Upper lobe of left lung (tissue), 6 donors: ENCODE results near the gene SPRING1. TPM values are rescaled to one million over a fixed set of nuclear protein-coding genes. Genes with fewer than 3 reads are reported as not detected.

Experiments used
- ATAC-seq, 2 donors: fragments of 200-7000 bp; cut with Tn5 transposase; one replicate each; pipeline ENCODE4 v1.9.1; 2022; ENCODE audit warnings: mild to moderate bottlenecking in 2 of 2, moderate library complexity in 2 of 2; ENCODE audit not compliant: low FRiP score in 2 of 2
- DNase-seq, 2 donors: peaks; one replicate each; pipeline ENCODE4 v3.0.0-alpha.2; 2019 to 2020
- H3K27ac ChIP-seq, 4 donors: fragments of 200-600 bp; sonication (generic); one replicate each; pipeline ENCODE4 v1.5.1; 2016 to 2019
- H3K27me3 ChIP-seq, 4 donors: fragments of 200-600 bp; sonication (generic); one replicate each; pipeline ENCODE4 v1.5.1; 2017 to 2019
- H3K36me3 ChIP-seq, 4 donors: fragments of 200-600 bp; sonication (generic); one replicate each; pipeline ENCODE4 v1.5.1; 2016 to 2019
- H3K4me1 ChIP-seq, 4 donors: fragments of 200-600 bp; sonication (generic); one replicate each; pipeline ENCODE4 v1.5.1; 2018 to 2019
- H3K4me3 ChIP-seq, 4 donors: fragments of 200-600 bp; sonication (generic); one replicate each; pipeline ENCODE4 v1.5.1; 2017 to 2019; ENCODE audit warnings: mild to moderate bottlenecking in 2 of 4, moderate library complexity in 1 of 4
- H3K9me3 ChIP-seq, 4 donors: fragments of 200-600 bp; sonication (generic); one replicate each; pipeline ENCODE4 v1.5.1; 2018 to 2019
- EP300 ChIP-seq, 4 donors: sonication (generic); formaldehyde crosslinking; IDR thresholded peaks; one replicate each; pipeline ENCODE4 v1.5.1; 2017; ENCODE audit warnings: antibody characterized with exemption in 4 of 4, control low read depth in 2 of 4
- POLR2A ChIP-seq, 4 donors: fragments of 450-650 bp; IDR thresholded peaks; one replicate each; pipeline ENCODE4 v1.5.1; 2016 to 2017; ENCODE audit warnings: antibody characterized with exemption in 4 of 4, mild to moderate bottlenecking in 2 of 4
- POLR2AphosphoS5 ChIP-seq, 2 donors: sonication (generic); formaldehyde crosslinking; IDR thresholded peaks; one replicate each; pipeline ENCODE4 v1.5.1; 2017; ENCODE audit warnings: antibody characterized with exemption in 2 of 2
- WGBS, 2 donors: methylation state at CpG; one replicate each; pipeline ENCODE4 v1.1.5; 2017 to 2018; 5-methylcytosine and 5-hydroxymethylcytosine counted together
- total RNA-seq, 6 donors: library from RNA; depleted of rRNA in 4 of 6; stranded (reverse); fragments of >200 nt in 4 of 6; gene quantifications; one replicate each; pipeline versions ENCODE4 v1.1.0 to v1.2.1, GENCODE V29; 2016 to 2021
- TF ChIP-seq, protein P1 (sequence below), 6 experiments: fragments of 450-650 bp in 4 of 6; fragments of 200-600 bp in 2 of 6; sonication (generic) in 2 of 6; IDR thresholded peaks; one replicate each; pipeline ENCODE4 v1.5.1; 2016 to 2019; ENCODE audit warnings: antibody characterized with exemption in 6 of 6
- donor health status: DM: no; HTN: no; CAD: no; lungs with moderate emphysema.
- donor health status: DM: no; HTN: yes; CAD: no; lungs with severe emphysema.

The SPRING1 gene
- total RNA-seq, 6 donors from 2014 or later, result 86.8 to 134 (median 119) TPM

- no peaks in the 10 kb centered on the region for H3K27me3 ChIP-seq
- H3K4me3 ChIP-seq, result no peak overlapping the region
- TF ChIP-seq, protein P1, sequence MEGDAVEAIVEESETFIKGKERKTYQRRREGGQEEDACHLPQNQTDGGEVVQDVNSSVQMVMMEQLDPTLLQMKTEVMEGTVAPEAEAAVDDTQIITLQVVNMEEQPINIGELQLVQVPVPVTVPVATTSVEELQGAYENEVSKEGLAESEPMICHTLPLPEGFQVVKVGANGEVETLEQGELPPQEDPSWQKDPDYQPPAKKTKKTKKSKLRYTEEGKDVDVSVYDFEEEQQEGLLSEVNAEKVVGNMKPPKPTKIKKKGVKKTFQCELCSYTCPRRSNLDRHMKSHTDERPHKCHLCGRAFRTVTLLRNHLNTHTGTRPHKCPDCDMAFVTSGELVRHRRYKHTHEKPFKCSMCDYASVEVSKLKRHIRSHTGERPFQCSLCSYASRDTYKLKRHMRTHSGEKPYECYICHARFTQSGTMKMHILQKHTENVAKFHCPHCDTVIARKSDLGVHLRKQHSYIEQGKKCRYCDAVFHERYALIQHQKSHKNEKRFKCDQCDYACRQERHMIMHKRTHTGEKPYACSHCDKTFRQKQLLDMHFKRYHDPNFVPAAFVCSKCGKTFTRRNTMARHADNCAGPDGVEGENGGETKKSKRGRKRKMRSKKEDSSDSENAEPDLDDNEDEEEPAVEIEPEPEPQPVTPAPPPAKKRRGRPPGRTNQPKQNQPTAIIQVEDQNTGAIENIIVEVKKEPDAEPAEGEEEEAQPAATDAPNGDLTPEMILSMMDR (IDR thresholded peaks at IDR 0.05), result no peak
- TF ChIP-seq POLR2AphosphoS5 (IDR thresholded peaks at IDR 0.05) (no peak), EP300 (IDR thresholded peaks at IDR 0.05) (no peak), POLR2A (IDR thresholded peaks at IDR 0.05) (no peak)
- WGBS, 2 donors, result 94 to 96% methylated on average over 2 of the region's 2 CpGs
- no peaks in the 10 kb centered on the region for H3K9me3 ChIP-seq
- ATAC-seq, result no peak
- no peak for DNase-seq
- no peak overlapping the region for H3K27ac ChIP-seq
- no peaks in the 10 kb centered on the region for H3K4me1 ChIP-seq
- no peaks in the 10 kb centered on the region for H3K36me3 ChIP-seq
These were observed 41.7 kb upstream of the SPRING1 start for GRCh38 chr12:116779597-116779996.

GRCh38 chr12:116777245-116777644, 39.4 kb upstream of the SPRING1 start:
- WGBS, 2 donors, result 87 to 100% methylated on average over 1 of the region's 1 CpG
- no peaks in the 10 kb centered on the region for H3K27me3 ChIP-seq
- no peak for ATAC-seq
- H3K36me3 ChIP-seq, result no peaks in the 10 kb centered on the region
- DNase-seq, result no peak
- TF ChIP-seq EP300 (IDR thresholded peaks at IDR 0.05) (no peak), POLR2AphosphoS5 (IDR thresholded peaks at IDR 0.05) (no peak), POLR2A (IDR thresholded peaks at IDR 0.05) (no peak)
- TF ChIP-seq, protein P1 (IDR thresholded peaks at IDR 0.05), result no peak
- H3K9me3 ChIP-seq, result no peaks in the 10 kb centered on the region
- no peaks in the 10 kb centered on the region for H3K4me1 ChIP-seq
- H3K27ac ChIP-seq, result no peak overlapping the region
- no peak overlapping the region for H3K4me3 ChIP-seq

DNA sequence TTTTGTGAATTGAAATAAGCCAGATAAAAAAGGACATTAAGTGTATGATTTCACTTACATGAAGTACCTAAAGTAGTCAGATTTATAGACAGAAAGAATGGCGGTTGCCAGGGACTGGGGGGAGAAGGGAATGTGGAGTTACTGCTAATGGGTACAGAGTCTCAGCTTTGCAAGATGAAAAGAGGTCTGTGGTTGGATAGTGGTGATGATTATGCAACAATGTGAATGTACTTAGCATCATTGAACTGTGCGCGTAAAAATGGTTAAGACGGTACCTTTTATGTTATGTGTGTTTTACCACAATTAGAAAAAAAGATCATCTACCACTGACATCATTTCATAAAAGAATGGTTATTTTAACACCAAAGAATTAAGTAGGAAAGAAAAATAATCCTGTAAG, 36.2 kb upstream of the SPRING1 start:
- Histone ChIP-seq H3K4me3 (no peak overlapping the region), H3K36me3 (no peaks in the 10 kb centered on the region), H3K27me3 (no peaks in the 10 kb centered on the region), H3K27ac (no peak overlapping the region), H3K9me3 (no peaks in the 10 kb centered on the region), H3K4me1 (no peaks in the 10 kb centered on the region)
- no peak for TF ChIP-seq EP300 (IDR thresholded peaks at IDR 0.05)
- no peak for TF ChIP-seq POLR2AphosphoS5 (IDR thresholded peaks at IDR 0.05)
- TF ChIP-seq, protein P1 (IDR thresholded peaks at IDR 0.05), result no peak
- no peak for TF ChIP-seq POLR2A (IDR thresholded peaks at IDR 0.05)
- DNase-seq (no peak), ATAC-seq (no peak)
- WGBS, 2 donors, result 67 to 86% methylated on average over 4 of the region's 4 CpGs

- TF ChIP-seq POLR2A (IDR thresholded peaks at IDR 0.05), result no peak
- TF ChIP-seq EP300 (IDR thresholded peaks at IDR 0.05), result no peak
- TF ChIP-seq POLR2AphosphoS5 (IDR thresholded peaks at IDR 0.05), result no peak
- TF ChIP-seq, protein P1 (IDR thresholded peaks at IDR 0.05), result no peak
- DNase-seq, result no peak
- no peaks in the 10 kb centered on the region for H3K9me3 ChIP-seq
- no peak for ATAC-seq
- no peak overlapping the region for H3K4me3 ChIP-seq
- WGBS, 2 donors, result 42 to 65% methylated on average over 4 of the region's 4 CpGs
- no peak overlapping the region for H3K27ac ChIP-seq
- no peaks in the 10 kb centered on the region for H3K36me3 ChIP-seq
- H3K4me1 ChIP-seq, result no peaks in the 10 kb centered on the region
- no peaks in the 10 kb centered on the region for H3K27me3 ChIP-seq
These were observed 35.4 kb upstream of the SPRING1 start for GRCh38 chr12:116773276-116773731.

DNA sequence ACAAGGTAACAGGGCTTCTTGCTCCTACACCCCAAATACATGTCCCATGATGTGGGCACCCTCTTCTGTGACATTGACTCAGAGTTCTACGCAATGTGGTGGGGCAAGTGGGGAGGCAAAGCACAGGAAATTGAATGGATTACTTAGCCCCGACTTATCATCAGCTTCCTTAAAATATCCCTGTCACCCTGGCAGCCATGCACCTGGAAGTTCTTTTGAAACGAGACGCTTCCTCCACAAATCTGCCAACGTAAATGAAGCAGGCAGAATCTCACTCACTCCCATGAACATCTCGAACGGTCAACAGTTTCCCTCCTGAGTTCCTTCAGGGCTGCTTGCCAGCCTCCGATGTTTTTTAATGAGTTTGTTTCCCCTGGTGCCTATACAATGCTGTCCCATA, 33.8 kb upstream of the SPRING1 start:
- ATAC-seq (no peak), DNase-seq (no peak)
- Histone ChIP-seq H3K4me1 (no peaks in the 10 kb centered on the region), H3K27ac (no peak overlapping the region), H3K4me3 (no peak overlapping the region), H3K27me3 (no peaks in the 10 kb centered on the region), H3K36me3 (no peaks in the 10 kb centered on the region), H3K9me3 (no peaks in the 10 kb centered on the region)
- TF ChIP-seq, protein P1 (IDR thresholded peaks at IDR 0.05), result no peak
- TF ChIP-seq POLR2A (IDR thresholded peaks at IDR 0.05), result no peak
- no peak for TF ChIP-seq EP300 (IDR thresholded peaks at IDR 0.05)
- 58 to 68% methylated on average over 8 of the region's 8 CpGs for WGBS, 2 donors
